Ishikawa (cell line): ENCODE results near the gene MGAT4C.

Source experiments
- CEBPB ChIP-seq: IDR thresholded peaks from 2 replicates; pipeline ENCODE4 v1.6.1; 2012
- CREB1 ChIP-seq: IDR thresholded peaks from 2 replicates; pipeline ENCODE4 v1.6.1; 2012; ENCODE audit warnings: low read depth
- EGR1 ChIP-seq: IDR thresholded peaks from 2 replicates; pipeline ENCODE4 v1.6.1; 2012
- EP300 ChIP-seq: IDR thresholded peaks from 2 replicates; pipeline ENCODE4 v1.6.1; 2012; ENCODE audit warnings: borderline replicate concordance
- FOXM1 ChIP-seq: IDR thresholded peaks from 2 replicates; pipeline ENCODE4 v1.6.1; 2012; ENCODE audit warnings: low read depth, borderline replicate concordance
- NFIC ChIP-seq: IDR thresholded peaks from 2 replicates; pipeline ENCODE4 v1.6.1; 2012
- RAD21 ChIP-seq: IDR thresholded peaks from 2 replicates; pipeline ENCODE4 v1.6.1; 2012; ENCODE audit warnings: low read depth
- TAF1 ChIP-seq: IDR thresholded peaks from 2 replicates; pipeline ENCODE4 v1.6.1; 2012; ENCODE audit warnings: low read depth, mild to moderate bottlenecking
- TCF12 ChIP-seq: IDR thresholded peaks from 2 replicates; pipeline ENCODE4 v1.6.1; 2012; ENCODE audit warnings: low read depth
- TEAD4 ChIP-seq: IDR thresholded peaks from 2 replicates; pipeline ENCODE4 v1.6.1; 2012
- USF1 ChIP-seq: IDR thresholded peaks from 2 replicates; pipeline ENCODE4 v1.6.1; 2012
- YY1 ChIP-seq: IDR thresholded peaks from 2 replicates; pipeline ENCODE4 v1.6.1; 2012; ENCODE audit warnings: low read depth
- ZBTB7A ChIP-seq: IDR thresholded peaks from 2 replicates; pipeline ENCODE4 v1.6.1; 2012; ENCODE audit warnings: low read depth
- TF ChIP-seq, protein P1 (sequence below): IDR thresholded peaks from 2 replicates; pipeline ENCODE4 v1.6.1; 2012
- TF ChIP-seq, protein P2 (sequence below): IDR thresholded peaks from 2 replicates; pipeline ENCODE4 v1.6.1; 2012; ENCODE audit warnings: low read depth, mild to moderate bottlenecking

Gene MGAT4C

DNA sequence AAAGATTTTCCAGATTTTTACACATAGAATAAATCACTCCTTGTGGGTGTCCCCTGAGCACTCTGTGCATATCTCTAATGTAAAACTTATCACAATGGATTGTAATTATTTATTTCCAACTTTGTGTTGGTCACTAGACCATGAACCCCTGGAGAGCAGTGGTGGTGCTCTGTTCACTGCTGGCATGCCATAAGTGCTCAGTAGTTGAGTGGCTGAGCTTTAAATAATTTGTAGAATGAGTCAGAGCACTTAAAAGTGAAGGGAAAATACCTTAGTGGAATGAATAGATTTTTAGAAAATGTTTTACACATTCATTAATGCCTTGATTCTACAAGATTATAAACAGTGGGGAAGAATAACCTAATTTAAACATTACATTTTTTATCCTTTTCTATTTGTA is 6.3 kb downstream of the MGAT4C start:
- TF ChIP-seq FOXM1 (peak; percentile 59; the same call in 1 of the 2 replicates), RAD21 (no peak), TAF1 (no peak), YY1 (no peak), USF1 (no peak), TCF12 (peak; percentile 45; the same call in 1 of the 2 replicates), ZBTB7A (no peak), CREB1 (no peak), CEBPB (no peak), EGR1 (no peak), NFIC (no peak), EP300 (peak; percentile 52; the same call in 1 of the 2 replicates), TEAD4 (peak; percentile 86)
- TF ChIP-seq, protein P1, sequence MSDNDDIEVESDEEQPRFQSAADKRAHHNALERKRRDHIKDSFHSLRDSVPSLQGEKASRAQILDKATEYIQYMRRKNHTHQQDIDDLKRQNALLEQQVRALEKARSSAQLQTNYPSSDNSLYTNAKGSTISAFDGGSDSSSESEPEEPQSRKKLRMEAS: no peak
- TF ChIP-seq, protein P2, sequence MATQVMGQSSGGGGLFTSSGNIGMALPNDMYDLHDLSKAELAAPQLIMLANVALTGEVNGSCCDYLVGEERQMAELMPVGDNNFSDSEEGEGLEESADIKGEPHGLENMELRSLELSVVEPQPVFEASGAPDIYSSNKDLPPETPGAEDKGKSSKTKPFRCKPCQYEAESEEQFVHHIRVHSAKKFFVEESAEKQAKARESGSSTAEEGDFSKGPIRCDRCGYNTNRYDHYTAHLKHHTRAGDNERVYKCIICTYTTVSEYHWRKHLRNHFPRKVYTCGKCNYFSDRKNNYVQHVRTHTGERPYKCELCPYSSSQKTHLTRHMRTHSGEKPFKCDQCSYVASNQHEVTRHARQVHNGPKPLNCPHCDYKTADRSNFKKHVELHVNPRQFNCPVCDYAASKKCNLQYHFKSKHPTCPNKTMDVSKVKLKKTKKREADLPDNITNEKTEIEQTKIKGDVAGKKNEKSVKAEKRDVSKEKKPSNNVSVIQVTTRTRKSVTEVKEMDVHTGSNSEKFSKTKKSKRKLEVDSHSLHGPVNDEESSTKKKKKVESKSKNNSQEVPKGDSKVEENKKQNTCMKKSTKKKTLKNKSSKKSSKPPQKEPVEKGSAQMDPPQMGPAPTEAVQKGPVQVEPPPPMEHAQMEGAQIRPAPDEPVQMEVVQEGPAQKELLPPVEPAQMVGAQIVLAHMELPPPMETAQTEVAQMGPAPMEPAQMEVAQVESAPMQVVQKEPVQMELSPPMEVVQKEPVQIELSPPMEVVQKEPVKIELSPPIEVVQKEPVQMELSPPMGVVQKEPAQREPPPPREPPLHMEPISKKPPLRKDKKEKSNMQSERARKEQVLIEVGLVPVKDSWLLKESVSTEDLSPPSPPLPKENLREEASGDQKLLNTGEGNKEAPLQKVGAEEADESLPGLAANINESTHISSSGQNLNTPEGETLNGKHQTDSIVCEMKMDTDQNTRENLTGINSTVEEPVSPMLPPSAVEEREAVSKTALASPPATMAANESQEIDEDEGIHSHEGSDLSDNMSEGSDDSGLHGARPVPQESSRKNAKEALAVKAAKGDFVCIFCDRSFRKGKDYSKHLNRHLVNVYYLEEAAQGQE: no peak

GRCh38 chr12:86249276-86249675 is 6.9 kb downstream of the MGAT4C start:
- TF ChIP-seq, protein P2: no peak
- TF ChIP-seq EGR1 (no peak), CREB1 (no peak), EP300 (no peak), YY1 (no peak), TEAD4 (no peak), RAD21 (no peak), CEBPB (no peak), NFIC (no peak), TCF12 (no peak), FOXM1 (no peak), ZBTB7A (no peak), TAF1 (no peak), USF1 (no peak)
- TF ChIP-seq, protein P1: no peak

- TF ChIP-seq, protein P1: no peak
- TF ChIP-seq NFIC (no peak), TAF1 (no peak), TCF12 (no peak), EP300 (no peak), CEBPB (no peak), ZBTB7A (no peak), FOXM1 (no peak), TEAD4 (no peak), CREB1 (no peak), YY1 (no peak)
- TF ChIP-seq, protein P2: no peak
Observed at GRCh38 chr12:86247871-86248270, 8.3 kb downstream of the MGAT4C start.

- TF ChIP-seq TAF1: no peak
- no peak for TF ChIP-seq YY1
- no peak for TF ChIP-seq EP300
- TF ChIP-seq USF1: no peak
- TF ChIP-seq CEBPB: no peak
- no peak for TF ChIP-seq TEAD4
Observed at GRCh38 chr12:86241600-86241999, 14.6 kb downstream of the MGAT4C start.
